M059J (cell line): ENCODE measurements around the gene APIP. TPM values are rescaled to one million over a fixed set of nuclear protein-coding genes. Genes with fewer than 3 reads are reported as not detected.
"Not testable (repeated sequence)": the region's sequence is repeated elsewhere in the genome, so short reads cannot be mapped to it uniquely, and the experiment has no call there.

Source experiments
- DNase-seq: peaks from one replicate; pipeline ENCODE4 v3.0.0-alpha.2; 2012; ENCODE audit warnings: low read depth
- total RNA-seq: library from RNA; depleted of rRNA; stranded (reverse); fragments of >200 nt; shearing (Covaris generic); gene quantifications from 2 replicates; pipeline ENCODE4 v1.2.3, GENCODE V29; 2014

Gene APIP
- total RNA-seq, 1 experiment from 2014 or later: 82.5 TPM

DNA sequence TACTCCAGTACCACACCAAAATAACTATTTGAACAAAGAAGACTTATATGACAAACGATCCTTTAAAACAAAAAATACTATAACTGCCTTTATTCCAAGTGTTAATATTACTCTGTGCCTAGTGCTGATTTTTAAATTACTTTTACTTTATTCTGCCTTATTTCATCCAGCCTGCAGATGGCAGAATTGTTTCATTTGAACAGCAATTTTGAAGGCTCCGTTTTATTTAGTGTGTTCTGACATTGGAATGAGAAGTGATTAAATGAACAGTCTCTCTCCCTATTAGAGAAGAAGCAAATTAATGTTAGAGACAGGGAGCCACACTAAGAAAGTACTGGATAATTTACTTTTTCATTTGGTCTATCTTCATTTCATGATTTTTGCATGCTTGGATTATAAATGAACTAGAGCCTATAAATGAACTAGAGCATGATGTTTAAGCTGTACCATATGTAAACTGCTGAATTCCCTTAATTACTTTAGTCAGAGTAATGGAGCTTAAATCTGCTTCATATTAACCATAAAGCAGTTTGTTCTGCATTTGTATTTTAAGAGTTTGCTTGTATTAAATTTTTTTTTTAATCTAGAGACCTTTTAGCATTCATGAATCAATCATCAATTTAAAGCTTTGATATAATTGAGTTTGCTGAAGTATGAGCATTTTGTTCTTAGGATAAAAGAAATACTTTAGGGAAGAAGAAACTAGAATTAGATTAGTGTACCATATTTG is 10.1 kb upstream of the APIP start:
- peak; percentile 70 for DNase-seq

DNA sequence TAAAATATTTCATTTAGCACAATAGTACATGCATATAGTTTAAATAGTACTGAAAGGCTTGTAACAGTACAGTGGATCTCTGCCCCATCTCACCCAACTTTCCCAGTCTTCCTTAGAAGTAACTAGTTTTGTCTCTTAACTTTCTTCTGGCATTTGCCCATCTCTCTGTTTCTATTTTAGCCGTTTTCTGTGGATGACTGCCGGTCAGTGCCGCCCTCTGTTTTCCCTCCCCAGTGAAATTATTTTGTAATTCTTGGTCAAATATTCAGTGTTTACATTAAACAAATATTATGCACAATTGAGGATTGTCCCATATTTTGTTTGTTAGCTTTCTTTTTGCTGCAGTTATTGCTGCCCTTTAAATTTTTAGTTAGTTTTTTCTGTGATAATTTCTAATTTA is 8.5 kb upstream of the APIP start:
- no peak for DNase-seq

- no peak for DNase-seq
These were observed 5.0 kb upstream of the APIP start for GRCh38 chr11:34921156-34921555.

- peak; percentile 27 for DNase-seq
These were observed 928 bp upstream of the APIP start for GRCh38 chr11:34916843-34917770.

DNA sequence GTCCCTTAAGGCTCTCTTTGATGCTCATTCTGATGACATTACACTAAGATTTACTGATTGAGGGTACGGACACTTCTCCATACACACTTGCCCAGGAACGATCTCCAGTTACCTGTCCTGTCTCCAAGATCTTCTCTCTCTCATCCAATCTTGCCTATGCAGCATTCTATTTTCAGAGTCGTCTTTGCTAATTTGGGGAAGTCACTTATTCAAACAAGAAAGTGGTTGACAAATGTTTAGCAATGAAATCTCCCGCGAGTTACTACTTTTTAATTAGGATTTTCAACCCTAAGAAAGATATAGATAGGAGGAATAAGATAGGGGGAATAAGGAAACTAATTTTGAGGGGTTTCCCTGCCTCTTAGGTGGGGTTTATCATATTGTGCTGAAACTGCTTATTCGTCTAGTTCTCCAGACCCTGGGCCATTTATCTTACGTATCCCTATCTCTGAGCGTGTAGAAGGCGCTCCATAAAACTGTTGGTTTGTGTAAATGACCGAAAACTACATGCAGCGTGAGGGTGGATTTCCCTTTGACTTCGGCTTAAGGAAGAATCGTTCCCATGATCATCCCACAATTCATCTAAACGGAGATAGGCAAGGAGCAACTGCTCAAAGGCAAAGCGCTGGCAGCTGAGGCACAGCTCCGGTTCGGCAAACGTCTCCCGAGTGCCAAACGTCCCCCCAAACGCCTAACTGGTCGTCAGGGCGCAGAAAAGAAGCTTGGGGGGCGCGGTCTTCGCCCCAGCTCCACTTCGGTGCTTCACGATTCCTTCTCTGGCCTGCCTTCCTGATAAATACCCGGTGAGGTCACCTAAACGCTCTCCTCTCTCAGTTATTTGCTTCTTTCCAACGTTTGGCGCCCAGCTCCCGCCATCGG is 804 bp downstream of the APIP start:
- DNase-seq: no peak

- DNase-seq: not testable (repeated sequence)
These were observed 2.6 kb downstream of the APIP start for GRCh38 chr11:34913556-34913955.

- DNase-seq: no peak
These were observed 4.5 kb downstream of the APIP start for GRCh38 chr11:34911676-34912075.

DNA sequence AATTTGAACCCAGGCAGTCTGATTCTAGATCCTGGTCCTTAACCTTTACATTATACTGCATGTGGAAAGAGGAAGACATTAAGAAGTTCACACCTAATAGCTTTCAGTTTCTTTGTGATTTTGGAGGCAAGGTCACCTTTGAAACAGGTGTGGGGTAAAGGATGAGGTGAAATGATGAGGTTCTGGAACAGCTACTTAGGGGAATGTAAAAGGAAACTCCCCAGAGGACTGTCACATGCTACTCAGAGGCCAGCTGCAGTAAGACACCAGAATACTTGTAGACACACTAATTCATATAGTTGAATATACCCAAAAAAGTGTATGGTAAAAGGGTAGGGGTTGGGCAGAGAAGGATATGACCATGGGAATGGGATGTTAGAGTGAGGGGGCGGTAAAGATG is 5.4 kb downstream of the APIP start:
- DNase-seq: no peak

DNA sequence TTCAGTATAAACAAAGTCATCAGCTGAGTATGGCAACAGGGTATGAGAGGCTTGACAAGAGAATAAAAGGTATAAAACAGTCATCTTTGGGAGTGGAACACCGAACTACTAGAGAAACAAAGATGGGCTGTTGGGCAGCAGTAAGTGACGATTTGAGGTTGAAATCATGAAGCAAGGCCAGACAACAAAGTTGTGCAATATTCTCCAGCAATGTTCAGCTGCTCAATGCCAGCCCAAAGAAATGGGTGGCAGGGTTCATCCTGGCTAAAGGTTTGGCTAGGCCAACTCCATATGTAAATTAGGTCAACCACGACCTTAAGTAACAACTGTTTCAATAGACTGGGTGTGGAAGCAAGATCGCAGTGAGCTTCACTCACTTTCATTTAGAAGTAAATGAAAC is 6.2 kb downstream of the APIP start:
- no peak for DNase-seq

GRCh38 chr11:34909415-34909814 is 6.8 kb downstream of the APIP start:
- no peak for DNase-seq

DNA sequence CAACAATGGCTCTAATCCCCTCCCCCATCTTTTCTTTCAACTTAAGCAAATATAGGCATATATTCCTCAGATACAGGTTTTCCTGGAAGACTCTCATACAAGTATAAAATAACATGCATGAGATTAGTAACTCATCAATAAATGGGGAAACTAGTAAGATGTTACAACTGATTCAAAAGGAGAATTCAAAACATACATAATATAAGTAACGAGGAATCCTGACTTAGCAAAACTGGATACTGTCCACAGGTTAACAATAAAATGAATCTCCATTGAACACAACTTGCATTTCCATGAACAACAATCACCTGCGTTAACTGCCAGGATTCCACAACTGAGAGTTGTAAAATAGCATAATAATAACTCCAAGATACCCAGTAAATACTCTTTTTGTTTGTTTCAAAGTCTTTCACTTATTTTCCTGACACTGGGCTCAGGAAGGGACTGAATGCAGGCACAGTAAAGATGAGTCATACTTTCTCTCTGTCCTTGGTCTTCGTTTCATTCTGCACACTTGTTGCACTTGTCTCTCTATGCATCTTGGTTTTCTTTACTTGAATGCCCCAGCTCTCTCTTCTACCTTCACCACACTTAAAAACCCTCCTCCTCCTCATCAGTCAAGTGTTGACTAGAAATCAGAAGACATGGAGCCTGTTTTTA is 8.1 kb downstream of the APIP start:
- peak; percentile 24 for DNase-seq

GRCh38 chr11:34905666-34906065 is 10.5 kb downstream of the APIP start:
- no peak for DNase-seq

DNA sequence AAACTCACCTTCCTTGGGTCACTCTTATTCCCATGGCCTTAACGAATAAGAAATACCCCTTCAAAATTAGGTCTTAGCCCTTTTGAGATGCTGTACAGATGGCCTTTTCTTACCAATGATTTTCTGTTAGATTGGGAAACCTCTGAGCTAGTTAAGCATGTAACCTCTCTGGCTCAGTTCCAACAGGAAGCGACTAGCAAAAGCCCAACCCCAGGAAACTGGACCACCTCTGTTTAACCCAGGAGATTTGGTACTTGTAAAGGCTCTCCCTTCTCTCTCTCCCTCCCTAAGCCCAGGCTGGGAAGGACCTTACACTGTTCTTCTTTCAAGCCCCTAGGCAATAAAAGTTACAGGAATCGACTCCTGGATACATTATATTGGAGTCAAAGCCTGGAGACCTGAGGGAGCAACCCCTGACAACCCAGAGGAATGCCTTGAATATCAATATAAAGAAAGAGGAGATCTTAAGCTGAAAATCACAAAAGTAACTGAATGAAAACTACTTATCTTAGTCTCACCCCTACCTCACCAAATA is 11.7 kb downstream of the APIP start:
- DNase-seq: no peak

DNA sequence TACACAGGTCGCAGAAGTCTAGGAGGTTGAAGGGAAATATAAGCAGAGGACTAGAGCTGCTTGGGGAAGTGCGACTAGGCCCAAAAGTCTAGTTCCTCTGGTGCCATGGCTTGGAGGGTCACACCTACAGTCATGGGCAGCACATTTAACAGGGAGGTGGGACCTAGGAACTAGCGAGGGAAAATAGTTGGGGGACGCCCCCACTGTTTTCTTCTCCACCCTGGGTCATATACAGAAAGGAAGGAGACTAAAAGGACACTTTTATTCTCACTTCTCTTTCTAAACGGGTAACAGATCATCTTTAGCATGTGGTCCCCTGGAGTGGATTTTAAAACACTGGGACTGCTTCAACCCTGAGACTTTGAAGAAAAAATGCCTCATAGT is 16.6 kb downstream of the APIP start:
- DNase-seq: peak; percentile 6

- DNase-seq: no peak
These were observed 17.7 kb downstream of the APIP start for GRCh38 chr11:34898474-34898873.

GRCh38 chr11:34897171-34897870 is 18.9 kb downstream of the APIP start:
- no peak for DNase-seq

DNA sequence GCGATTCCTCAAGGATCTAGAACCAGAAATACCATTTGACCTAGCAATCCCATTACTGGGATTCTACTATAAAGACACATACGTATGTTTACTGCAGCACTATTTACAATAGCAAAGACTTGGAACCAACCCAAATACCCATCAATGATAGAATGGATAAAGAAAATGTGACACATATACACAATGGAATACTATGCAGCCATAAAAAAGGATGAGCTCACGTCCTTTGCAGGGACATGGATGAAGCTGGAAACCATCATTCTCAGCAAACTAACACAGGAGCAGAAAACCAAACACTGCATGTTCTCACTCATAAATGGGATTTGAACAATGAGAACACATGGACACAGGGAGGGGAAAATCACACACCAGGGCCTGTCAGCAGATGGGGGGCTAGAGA is 20.0 kb downstream of the APIP start:
- not testable (repeated sequence) for DNase-seq

DNA sequence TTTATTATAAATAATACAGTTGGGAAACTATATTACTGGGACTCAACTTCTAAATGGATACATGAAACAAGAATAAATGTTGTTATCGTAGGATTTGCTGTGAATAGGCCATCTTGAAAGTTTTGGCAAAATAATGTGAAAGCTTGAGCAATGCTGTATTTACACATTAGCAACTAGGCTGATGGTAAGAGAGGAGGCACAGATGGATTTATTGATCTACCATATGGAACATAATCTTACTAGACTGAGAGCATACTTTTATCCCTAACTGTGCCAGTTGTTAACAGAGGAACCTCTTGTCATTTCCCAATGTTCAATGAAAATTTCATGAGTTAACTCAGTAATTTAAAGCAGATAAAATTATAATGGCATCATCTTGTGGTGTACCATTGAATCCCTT is 22.8 kb downstream of the APIP start:
- DNase-seq: no peak

GRCh38 chr11:34891611-34892010 is 24.6 kb downstream of the APIP start:
- no peak for DNase-seq

DNA sequence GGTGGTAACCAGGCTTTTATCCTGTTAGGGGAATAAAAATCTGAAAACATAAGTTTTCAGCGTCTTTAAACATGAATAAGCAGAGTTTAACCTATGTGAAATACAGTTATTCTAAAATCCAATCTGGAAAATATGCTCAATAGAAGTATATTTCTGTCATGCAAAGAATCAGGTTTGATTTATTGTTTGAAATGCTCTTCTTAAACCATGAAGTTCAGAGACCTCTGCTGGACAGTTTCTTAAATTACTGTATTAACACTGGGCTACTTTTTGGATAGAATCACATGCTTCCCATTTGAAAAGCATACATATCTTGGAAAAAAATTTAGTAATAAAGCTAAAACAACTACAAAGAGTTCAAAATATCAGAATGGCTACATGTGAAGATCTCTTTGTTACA is 25.4 kb downstream of the APIP start:
- peak; percentile 59 for DNase-seq

- peak; percentile 9 for DNase-seq
These were observed 26.1 kb downstream of the APIP start for GRCh38 chr11:34890089-34890488.
